Activated naive CD4-positive, alpha-beta T cell treated with anti-CD3 and anti-CD28 coated beads, Interleukin-2, amount 50 U/mL, for 16 hours (primary cell): ENCODE measurements around the gene ANO2.

Experiments
- DNase-seq: peaks from one replicate; pipeline ENCODE4 v3.0.0-alpha.2; 2020

Gene ANO2

DNA sequence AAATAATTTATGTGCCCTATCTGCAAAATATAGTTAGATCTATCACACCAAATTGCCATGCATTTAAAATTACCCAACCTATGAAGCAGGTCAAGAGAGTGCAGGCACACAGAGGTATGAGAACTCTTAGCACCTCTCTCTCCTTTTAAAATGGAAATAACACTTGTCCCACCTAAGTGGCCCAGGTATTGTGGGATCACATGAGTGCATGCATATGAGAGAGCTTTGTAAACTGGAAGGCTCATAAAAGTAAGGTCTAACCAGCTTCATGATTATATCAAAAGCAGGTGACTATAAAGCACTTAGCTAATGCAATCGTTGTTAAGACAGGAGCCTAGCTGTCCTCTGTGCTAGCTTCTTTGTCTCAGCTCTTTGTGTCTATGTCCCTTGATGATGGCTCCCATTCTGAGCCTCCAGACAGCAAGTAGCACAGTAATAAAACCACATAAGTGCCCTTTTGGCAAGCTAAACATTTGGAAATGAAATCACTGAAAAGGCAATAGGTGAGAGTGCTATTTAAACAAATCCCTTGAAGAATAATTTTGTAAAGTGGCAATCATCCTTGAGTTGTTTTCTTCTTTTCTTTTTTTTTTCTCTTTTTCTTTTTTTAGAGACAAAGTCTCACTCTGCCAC lies 294.1 kb downstream of the ANO2 start:
- DNase-seq, result no peak

- DNase-seq, result no peak
Measured at GRCh38 chr12:5650281-5650680, 294.8 kb downstream of the ANO2 start.

- DNase-seq, result no peak
Measured at GRCh38 chr12:5648692-5649359, 296.2 kb downstream of the ANO2 start.

DNA sequence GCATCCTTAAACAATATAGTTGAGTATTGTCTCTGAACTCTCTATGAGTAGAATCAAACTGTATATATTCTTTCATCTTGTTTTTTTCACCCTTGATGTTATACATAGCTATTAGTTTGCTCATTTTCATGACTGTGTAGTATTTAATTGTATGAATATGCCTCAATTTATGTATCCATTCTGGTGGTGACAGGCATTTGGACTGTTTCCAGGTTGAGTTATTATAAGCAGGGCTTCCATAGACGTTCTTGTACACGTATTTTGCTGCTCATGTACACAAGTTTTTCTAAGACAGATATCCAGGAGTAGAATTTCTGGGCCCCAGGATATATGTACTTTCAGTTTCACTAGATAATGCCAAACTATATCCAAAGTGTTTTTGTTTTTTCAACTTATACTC lies 301.8 kb downstream of the ANO2 start:
- no peak for DNase-seq

DNA sequence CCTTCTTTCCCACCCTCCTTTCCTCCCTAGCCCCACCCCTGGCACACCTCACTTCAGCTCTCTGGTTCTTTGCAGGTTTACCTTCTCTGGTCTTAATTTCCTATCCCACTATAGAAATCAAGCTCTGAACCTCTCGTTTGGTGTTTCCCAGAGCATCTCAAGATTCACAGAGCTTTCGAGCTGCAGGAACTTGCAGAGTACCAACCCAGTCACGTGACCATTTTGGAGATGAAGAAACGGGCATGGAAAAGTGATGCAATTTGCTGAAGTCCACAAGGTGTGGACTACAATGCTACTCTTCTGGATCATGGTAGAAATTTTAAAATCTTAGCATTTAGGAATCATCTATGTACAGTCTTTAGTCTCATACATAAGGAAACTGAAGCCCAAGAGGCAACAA lies 307.4 kb downstream of the ANO2 start:
- DNase-seq, result no peak

- DNase-seq, result no peak
Measured at GRCh38 chr12:5636907-5637306, 308.2 kb downstream of the ANO2 start.

DNA sequence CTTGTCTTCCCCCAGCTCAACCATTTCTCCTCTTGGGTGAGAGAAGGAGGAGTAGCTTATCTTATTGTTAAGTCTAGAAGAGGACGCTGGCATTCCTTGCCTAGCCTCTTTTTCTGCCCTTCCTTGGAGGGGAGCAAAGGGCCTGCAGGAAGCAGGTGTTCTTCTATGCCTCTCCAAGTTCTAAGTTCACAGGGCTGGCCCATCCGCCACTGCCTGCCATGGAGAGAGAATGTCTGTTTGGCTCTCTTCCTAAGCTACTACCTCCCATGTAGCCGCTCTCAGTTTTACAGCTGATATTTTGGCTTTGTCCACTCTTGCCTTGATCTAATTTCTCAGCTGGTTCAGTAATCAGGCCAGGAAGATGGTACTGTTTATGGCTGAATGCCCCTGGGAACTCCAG lies 312.0 kb downstream of the ANO2 start:
- no peak for DNase-seq

- no peak for DNase-seq
Measured at GRCh38 chr12:5632453-5632852, 312.6 kb downstream of the ANO2 start.

- no peak for DNase-seq
Measured at GRCh38 chr12:5631497-5631896, 313.6 kb downstream of the ANO2 start.

DNA sequence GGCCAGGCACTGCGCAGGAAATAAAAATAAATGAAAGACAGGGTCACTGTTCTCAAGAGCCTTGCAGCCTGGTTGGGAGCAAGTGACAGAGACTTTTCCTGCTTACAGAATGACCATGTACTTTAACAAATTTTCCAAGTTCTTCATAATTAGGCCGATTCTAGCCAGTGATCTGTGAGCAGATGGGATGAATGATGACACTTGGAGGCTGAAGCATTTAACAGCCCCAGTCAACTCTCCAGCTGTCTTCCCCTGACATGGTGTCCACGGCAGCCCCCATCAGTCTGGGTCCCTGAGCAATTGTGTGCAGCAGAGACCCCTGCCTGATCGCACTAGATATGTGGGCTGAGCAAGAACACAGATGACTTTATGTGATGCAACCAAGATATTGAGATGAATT lies 314.3 kb downstream of the ANO2 start:
- DNase-seq, result no peak

GRCh38 chr12:5628501-5628900 lies 316.6 kb downstream of the ANO2 start:
- no peak for DNase-seq

DNA sequence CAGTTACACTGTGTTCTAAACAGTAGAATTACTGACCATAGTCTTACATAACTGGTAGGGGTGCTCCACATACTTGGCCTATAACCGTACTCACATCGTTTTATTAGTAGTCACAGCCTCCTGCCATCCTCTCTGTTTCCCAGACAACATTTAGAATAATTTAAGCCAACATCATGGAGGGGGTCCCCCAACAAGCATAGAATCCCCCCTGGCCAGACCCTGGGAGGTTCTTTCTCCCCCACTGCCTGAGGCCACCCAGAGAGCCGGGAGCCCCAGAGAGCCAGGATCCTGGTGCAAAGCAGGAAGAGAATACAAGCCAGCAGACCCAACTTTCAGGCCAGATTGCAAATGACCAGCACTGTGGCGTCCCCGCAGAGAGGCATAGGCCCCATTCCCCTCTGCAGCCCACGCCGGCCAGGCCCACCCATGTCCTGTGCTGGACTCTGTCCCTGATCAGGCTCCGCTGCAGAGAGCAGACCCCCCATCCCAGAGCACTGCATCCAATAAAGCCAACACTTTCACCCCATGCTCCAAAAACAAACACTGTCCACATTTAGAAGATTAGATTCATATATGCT lies 317.9 kb downstream of the ANO2 start:
- no peak for DNase-seq

- no peak for DNase-seq
Measured at GRCh38 chr12:5626151-5626550, 318.9 kb downstream of the ANO2 start.

GRCh38 chr12:5624486-5625272 lies 320.4 kb downstream of the ANO2 start:
- DNase-seq, result no peak

- no peak for DNase-seq
Measured at GRCh38 chr12:5623411-5623810, 321.6 kb downstream of the ANO2 start.

GRCh38 chr12:5622280-5622679 lies 322.8 kb downstream of the ANO2 start:
- no peak for DNase-seq

- DNase-seq, result no peak
Measured at GRCh38 chr12:5621329-5621728, 323.7 kb downstream of the ANO2 start.

GRCh38 chr12:5620896-5621295 lies 324.2 kb downstream of the ANO2 start:
- no peak for DNase-seq

- DNase-seq, result no peak
Measured at GRCh38 chr12:5619628-5620027, 325.4 kb downstream of the ANO2 start.

- DNase-seq, result no peak
Measured at GRCh38 chr12:5616854-5617253, 328.2 kb downstream of the ANO2 start.

DNA sequence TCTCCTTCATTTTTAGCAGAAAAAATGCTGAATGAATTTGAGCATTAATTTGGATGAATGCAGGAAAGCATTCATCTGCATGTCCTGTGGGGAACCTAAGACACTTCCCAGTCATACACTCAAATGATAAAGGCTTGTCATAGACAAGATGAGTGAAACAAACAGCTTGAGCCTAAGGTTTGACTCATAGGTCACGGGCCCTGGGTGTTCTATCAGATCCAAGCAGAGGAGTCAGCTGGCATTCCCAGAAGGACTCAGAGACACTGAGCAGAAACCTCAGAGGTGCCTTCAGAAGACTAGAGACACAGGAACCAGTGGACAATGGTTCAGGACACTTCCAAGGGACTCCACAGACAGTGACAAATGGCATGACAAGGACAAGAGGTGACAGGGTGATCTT lies 329.3 kb downstream of the ANO2 start:
- no peak for DNase-seq

- no peak for DNase-seq
Measured at GRCh38 chr12:5614256-5614655, 330.8 kb downstream of the ANO2 start.

- DNase-seq, result no peak
Measured at GRCh38 chr12:5612556-5613410, 332.3 kb downstream of the ANO2 start.
